ENCODE measurements around the gene FBLN2.

The FBLN2 gene

GRCh38 chr3:13509059-13509815 lies 39.7 kb upstream of the FBLN2 start:
- Histone ChIP-seq H3K36me3 (no peaks in the 10 kb centered on the region), H3K27ac (no peak overlapping the region), H3K4me3 (ENCODE audit: low read depth in 1 of 2, low read length in 1 of 2) (no peak overlapping the region), H3K9me3 (no peaks in the 10 kb centered on the region), H3K27me3 (peaks cover 17% of the 10 kb centered on the region), H3K4me1 (ENCODE audit: control insufficient read depth in 1 of 2, insufficient read depth in 1 of 2, low read depth in 1 of 2, low read length in 1 of 2) (no peaks in the 10 kb centered on the region)
- TF ChIP-seq CTCF (IDR thresholded peaks at IDR 0.05), result no peak

- no peaks in the 10 kb centered on the region for H3K36me3 ChIP-seq
- H3K4me1 ChIP-seq (ENCODE audit: control insufficient read depth in 1 of 2, insufficient read depth in 1 of 2, low read depth in 1 of 2, low read length in 1 of 2), result no peaks in the 10 kb centered on the region
- no peak overlapping the region for H3K27ac ChIP-seq
- H3K27me3 ChIP-seq, result peaks cover 17% of the 10 kb centered on the region
- TF ChIP-seq CTCF (IDR thresholded peaks at IDR 0.05), result no peak
- H3K4me3 ChIP-seq (ENCODE audit: low read depth in 1 of 2, low read length in 1 of 2), result no peak overlapping the region
- H3K9me3 ChIP-seq, result no peaks in the 10 kb centered on the region
Observed at GRCh38 chr3:13509816-13510192, 39.1 kb upstream of the FBLN2 start.

GRCh38 chr3:13512451-13512850 lies 36.5 kb upstream of the FBLN2 start:
- no peak overlapping the region for H3K4me3 ChIP-seq (ENCODE audit: low read depth in 1 of 2, low read length in 1 of 2)
- no peak for TF ChIP-seq CTCF (IDR thresholded peaks at IDR 0.05)
- no peaks in the 10 kb centered on the region for H3K36me3 ChIP-seq
- peaks cover 7% of the 10 kb centered on the region for H3K27me3 ChIP-seq
- H3K27ac ChIP-seq, result no peak overlapping the region
- H3K9me3 ChIP-seq, result no peaks in the 10 kb centered on the region
- H3K4me1 ChIP-seq (ENCODE audit: control insufficient read depth in 1 of 2, insufficient read depth in 1 of 2, low read depth in 1 of 2, low read length in 1 of 2), result no peaks in the 10 kb centered on the region

GRCh38 chr3:13513051-13513912 lies 35.6 kb upstream of the FBLN2 start:
- Histone ChIP-seq H3K4me3 (ENCODE audit: low read depth in 1 of 2, low read length in 1 of 2) (no peak overlapping the region), H3K27ac (no peak overlapping the region), H3K36me3 (no peaks in the 10 kb centered on the region), H3K9me3 (no peaks in the 10 kb centered on the region), H3K4me1 (ENCODE audit: control insufficient read depth in 1 of 2, insufficient read depth in 1 of 2, low read depth in 1 of 2, low read length in 1 of 2) (no peaks in the 10 kb centered on the region), H3K27me3 (no peaks in the 10 kb centered on the region)
- TF ChIP-seq CTCF (IDR thresholded peaks at IDR 0.05), result no peak

GRCh38 chr3:13513913-13514517 lies 34.9 kb upstream of the FBLN2 start:
- Histone ChIP-seq H3K36me3 (no peaks in the 10 kb centered on the region), H3K9me3 (no peaks in the 10 kb centered on the region), H3K27ac (no peak overlapping the region), H3K4me3 (ENCODE audit: low read depth in 1 of 2, low read length in 1 of 2) (no peak overlapping the region), H3K4me1 (ENCODE audit: control insufficient read depth in 1 of 2, insufficient read depth in 1 of 2, low read depth in 1 of 2, low read length in 1 of 2) (no peaks in the 10 kb centered on the region), H3K27me3 (no peaks in the 10 kb centered on the region)
- no peak for TF ChIP-seq CTCF (IDR thresholded peaks at IDR 0.05)

All from neutrophil (primary cell).